Measurements from ENCODE around the gene SPATA6.

The SPATA6 gene

GRCh38 chr1:48371598-48371997 lies 100.4 kb downstream of the SPATA6 start:
- intact Hi-C loops (cut with DNase I; ENCODE audit: low total_unique reads), result no loop called here
- H3K27ac ChIP-seq, result no peak overlapping the region
- no peaks in the 10 kb centered on the region for H3K4me1 ChIP-seq
- TF ChIP-seq CTCF (IDR thresholded peaks at IDR 0.05), result no peak
- no peaks in the 10 kb centered on the region for H3K27me3 ChIP-seq
- H3K4me3 ChIP-seq, result no peak overlapping the region
- peaks cover 22 to 30% (median 22%) of the 10 kb centered on the region in 3 donors for H3K36me3 ChIP-seq
- no peak for DNase-seq
- peaks cover 0 to 15% (median 6%) of the 10 kb centered on the region in 3 donors for H3K9me3 ChIP-seq

GRCh38 chr1:48362901-48363300 lies 109.1 kb downstream of the SPATA6 start:
- H3K27me3 ChIP-seq, result no peaks in the 10 kb centered on the region
- no peaks in the 10 kb centered on the region for H3K9me3 ChIP-seq
- H3K27ac ChIP-seq, result no peak overlapping the region
- DNase-seq, result no peak
- TF ChIP-seq CTCF (IDR thresholded peaks at IDR 0.05), result no peak
- no peaks in the 10 kb centered on the region for H3K36me3 ChIP-seq
- no peaks in the 10 kb centered on the region for H3K4me1 ChIP-seq
- intact Hi-C loops (cut with DNase I; ENCODE audit: low total_unique reads), result no loop called here
- H3K4me3 ChIP-seq, result no peak overlapping the region

- H3K9me3 ChIP-seq, result no peaks in the 10 kb centered on the region
- no peaks in the 10 kb centered on the region for H3K36me3 ChIP-seq
- TF ChIP-seq CTCF (IDR thresholded peaks at IDR 0.05), result no peak
- intact Hi-C loops (cut with DNase I; ENCODE audit: low total_unique reads), result loop anchor here (10.0 kb wide), 1 partner anchor 138 kb away; no protein-coding TSS in a partner anchor
- H3K27ac ChIP-seq, result no peak overlapping the region
- H3K4me3 ChIP-seq, result no peak overlapping the region
- no peaks in the 10 kb centered on the region for H3K4me1 ChIP-seq
- no peak for DNase-seq
- H3K27me3 ChIP-seq, result no peaks in the 10 kb centered on the region
Observed at GRCh38 chr1:48356901-48357300, 115.1 kb downstream of the SPATA6 start.

- Histone ChIP-seq H3K36me3 (peaks cover 0 to 10% (median 0%) of the 10 kb centered on the region in 3 donors), H3K4me3 (no peak overlapping the region), H3K4me1 (no peaks in the 10 kb centered on the region), H3K27ac (no peak overlapping the region), H3K27me3 (no peaks in the 10 kb centered on the region), H3K9me3 (peaks cover 0 to 19% (median 12%) of the 10 kb centered on the region in 3 donors)
- DNase-seq, result no peak
- TF ChIP-seq CTCF (IDR thresholded peaks at IDR 0.05), result no peak
- intact Hi-C loops (cut with DNase I; ENCODE audit: low total_unique reads), result no loop called here
Observed at GRCh38 chr1:48344373-48344772, 127.6 kb downstream of the SPATA6 start.

- Histone ChIP-seq H3K27me3 (no peaks in the 10 kb centered on the region), H3K27ac (no peak overlapping the region), H3K4me3 (no peak overlapping the region), H3K9me3 (peaks cover 0 to 19% (median 10%) of the 10 kb centered on the region in 3 donors), H3K36me3 (peaks cover under 1 to 13% (median 5%) of the 10 kb centered on the region in 3 donors), H3K4me1 (no peaks in the 10 kb centered on the region)
- TF ChIP-seq CTCF (IDR thresholded peaks at IDR 0.05), result no peak
- intact Hi-C loops (cut with DNase I; ENCODE audit: low total_unique reads), result no loop called here
- no peak for DNase-seq
Observed at GRCh38 chr1:48341221-48341620, 130.8 kb downstream of the SPATA6 start.

- H3K9me3 ChIP-seq, result peaks cover 0 to 12% (median 0%) of the 10 kb centered on the region in 3 donors
- H3K27ac ChIP-seq, result no peak overlapping the region
- H3K4me1 ChIP-seq, result no peaks in the 10 kb centered on the region
- no peaks in the 10 kb centered on the region for H3K27me3 ChIP-seq
- intact Hi-C loops (cut with DNase I; ENCODE audit: low total_unique reads), result no loop called here
- H3K4me3 ChIP-seq, result no peak overlapping the region
- no peak for DNase-seq
- no peak for TF ChIP-seq CTCF (IDR thresholded peaks at IDR 0.05)
- peaks cover 6 to 25% (median 20%) of the 10 kb centered on the region in 3 donors for H3K36me3 ChIP-seq
Observed at GRCh38 chr1:48338257-48338656, 133.7 kb downstream of the SPATA6 start.

Data from tibial artery (tissue), 4 donors.